Measurements from ENCODE around the gene JMJD4.

JMJD4 gene

GRCh38 chr1:227748496-227749182 lies 13.5 kb upstream of the JMJD4 start:
- peak; percentile 51 for DNase-seq

- no peak for DNase-seq
These were observed 12.9 kb upstream of the JMJD4 start for GRCh38 chr1:227747948-227748495.

- DNase-seq: no peak
These were observed 12.3 kb upstream of the JMJD4 start for GRCh38 chr1:227747382-227747781.

GRCh38 chr1:227746676-227747075 lies 11.6 kb upstream of the JMJD4 start:
- no peak for DNase-seq

GRCh38 chr1:227745568-227746265 lies 10.6 kb upstream of the JMJD4 start:
- no peak for DNase-seq

GRCh38 chr1:227744668-227745067 lies 9.6 kb upstream of the JMJD4 start:
- no peak for DNase-seq

GRCh38 chr1:227742738-227743715 lies 7.9 kb upstream of the JMJD4 start:
- no peak for DNase-seq

GRCh38 chr1:227741166-227741870 lies 6.2 kb upstream of the JMJD4 start:
- no peak for DNase-seq

- no peak for DNase-seq
These were observed 5.4 kb upstream of the JMJD4 start for GRCh38 chr1:227740401-227740960.

GRCh38 chr1:227739636-227740035 lies 4.5 kb upstream of the JMJD4 start:
- DNase-seq: no peak

GRCh38 chr1:227738820-227739219 lies 3.7 kb upstream of the JMJD4 start:
- no peak for DNase-seq

- no peak for DNase-seq
These were observed 1.8 kb upstream of the JMJD4 start for GRCh38 chr1:227736814-227737432.

- DNase-seq: no peak
These were observed 610 bp upstream of the JMJD4 start for GRCh38 chr1:227735539-227736285.

GRCh38 chr1:227734546-227734855 lies 601 bp downstream of the JMJD4 start:
- DNase-seq: no peak

- DNase-seq: no peak
These were observed 1.2 kb downstream of the JMJD4 start for GRCh38 chr1:227733751-227734545.

GRCh38 chr1:227733309-227733705 lies 1.8 kb downstream of the JMJD4 start:
- no peak for DNase-seq

- DNase-seq: no peak
These were observed 2.4 kb downstream of the JMJD4 start for GRCh38 chr1:227732586-227733308.

GRCh38 chr1:227731696-227732585 lies 3.2 kb downstream of the JMJD4 start:
- DNase-seq: no peak

Measured in activated CD4-positive, alpha-beta T cell treated with anti-CD3 and anti-CD28 coated beads, Interleukin-2, amount 50 U/mL, for 16 hours (primary cell).